HCT116 (cell line): ENCODE data around the gene TET2. TPM values are rescaled to one million over a fixed set of nuclear protein-coding genes. Genes with fewer than 3 reads are reported as not detected.

Experiments used
- ATAC-seq: fragments of 200-7000 bp; cut with Tn5 transposase; 2 replicates; pipeline ENCODE4 v1.9.1; 2020; ENCODE audit warnings: mild to moderate bottlenecking, moderate library complexity
- BruUV-seq: library from RNA; stranded (reverse); fragments of 400-500 nt; replicated peaks from 2 replicates; lab custom pipeline; 2021; lab: Mats Ljungman, UMichigan
- CTCF ChIA-PET: fragments of 300-600 bp; sonication (Branson Sonifier 250); formaldehyde crosslinking; loops from one replicate; lab custom pipeline; 2021; ENCODE audit warnings: antibody characterized with exemption; lab: Charles Lee
- POLR2A ChIA-PET: fragments of 300-600, 350-600 bp; sonication (Branson Sonifier 250); formaldehyde crosslinking; loops from one replicate; lab custom pipeline; 2021; ENCODE audit warnings: antibody characterized with exemption; lab: Charles Lee
- RAD21 ChIA-PET, 2 experiments: fragments of 300-600 bp; sonication (Branson Sonifier 250); formaldehyde crosslinking; loops; one replicate each; lab custom pipeline; 2023; ENCODE audit warnings: low total read pairs in 2 of 2; ENCODE audit not compliant: uncharacterized antibody in 2 of 2, unreplicated experiment in 2 of 2, low non-redundant PET in 1 of 2; lab: Charles Lee
- DNase-seq: peaks from one replicate; pipeline ENCODE4 v3.0.0-alpha.2; 2010; ENCODE audit warnings: low read depth, low spot score
- H2AFZ ChIP-seq: fragments of 200-600 bp; shearing (Covaris generic), sonication (generic); 2 replicates; pipeline ENCODE4 v1.6.1; 2017; ENCODE audit warnings: low read depth, mixed run types, mixed read lengths, antibody characterized with exemption, low read length; ENCODE audit not compliant: poor library complexity, severe bottlenecking
- H3K27ac ChIP-seq: 2 replicates; pipeline ENCODE4 v1.5.1; 2012; ENCODE audit warnings: low read depth, low read length
- H3K27me3 ChIP-seq: fragments of 200-600 bp; sonication (generic); 2 replicates; pipeline ENCODE4 v1.6.1; 2016; ENCODE audit warnings: mixed run types, low read length, mixed read lengths; ENCODE audit not compliant: insufficient read depth
- H3K36me3 ChIP-seq, 2 experiments: fragments of 200-500 bp in 1 of 2; fragments of 200-600 bp in 1 of 2; sonication (Bioruptor generic) in 1 of 2; sonication (generic) in 1 of 2; 2 replicates each; pipeline versions ENCODE4 v1.5.1 to v1.6.1; 2014 to 2016; ENCODE audit warnings: low read length in 2 of 2, inconsistent platforms in 1 of 2, mixed read lengths in 1 of 2, mixed run types in 1 of 2; ENCODE audit not compliant: insufficient read depth in 2 of 2, control insufficient read depth in 1 of 2
- H3K4me1 ChIP-seq, 2 experiments: fragments of 200-600 bp in 1 of 2; sonication (generic) in 1 of 2; 2 replicates each; pipeline versions ENCODE4 v1.5.1 to v1.6.1; 2012 to 2017; ENCODE audit warnings: low read length in 2 of 2, inconsistent platforms in 1 of 2, mild to moderate bottlenecking in 1 of 2, mixed read lengths in 1 of 2, mixed run types in 1 of 2, moderate library complexity in 1 of 2; ENCODE audit not compliant: insufficient read depth in 2 of 2, control insufficient read depth in 1 of 2
- H3K4me2 ChIP-seq: fragments of 200-600 bp; sonication (generic); 2 replicates; pipeline ENCODE4 v1.6.1; 2017; ENCODE audit warnings: mixed run types, low read length, mixed read lengths
- H3K4me3 ChIP-seq, 2 experiments: fragments of 200-600 bp in 1 of 2; sonication (generic) in 1 of 2; replicated peaks in 1 of 2; 2 replicates each; pipeline ENCODE4 v1.5.1; 2011 to 2016; ENCODE audit warnings: low read length in 2 of 2, control low read depth in 1 of 2, low read depth in 1 of 2, mild to moderate bottlenecking in 1 of 2, mixed read lengths in 1 of 2, mixed run types in 1 of 2
- H3K79me2 ChIP-seq: fragments of 200-600 bp; sonication (generic); 2 replicates; pipeline ENCODE4 v1.6.1; 2017; ENCODE audit warnings: mild to moderate bottlenecking, mixed run types, low read length, moderate library complexity, mixed read lengths; ENCODE audit not compliant: insufficient read depth
- H3K9ac ChIP-seq: fragments of 200-600 bp; sonication (generic); 2 replicates; pipeline ENCODE4 v1.6.1; 2016; ENCODE audit warnings: low read length, mixed read lengths
- H3K9me2 ChIP-seq: fragments of 200-600 bp; sonication (generic), shearing (Covaris generic); 2 replicates; pipeline ENCODE4 v1.6.1; 2017; ENCODE audit warnings: mixed run types, mild to moderate bottlenecking, moderate library complexity; ENCODE audit not compliant: insufficient read depth
- H3K9me3 ChIP-seq, 2 experiments: fragments of 200-500 bp in 1 of 2; fragments of 200-600 bp in 1 of 2; sonication (Bioruptor generic) in 1 of 2; sonication (generic) in 1 of 2; 2 replicates each; pipeline ENCODE4 v1.6.1; 2014 to 2017; ENCODE audit warnings: low read length in 2 of 2, mixed read lengths in 2 of 2, inconsistent platforms in 1 of 2, low read depth in 1 of 2, mild to moderate bottlenecking in 1 of 2, mixed run types in 1 of 2, moderate library complexity in 1 of 2; ENCODE audit not compliant: control insufficient read depth in 1 of 2, insufficient read depth in 1 of 2
- H4K20me1 ChIP-seq: fragments of 200-600 bp; sonication (generic), shearing (Covaris generic); 2 replicates; pipeline ENCODE4 v1.6.1; 2017; ENCODE audit warnings: mixed run types, mild to moderate bottlenecking, moderate library complexity; ENCODE audit not compliant: insufficient read depth
- RAD21 ChIP-seq: IDR thresholded peaks from 2 replicates; pipeline ENCODE4 v1.6.1; 2012; ENCODE audit warnings: low read depth, mild to moderate bottlenecking
- REST ChIP-seq: IDR thresholded peaks from 2 replicates; pipeline ENCODE4 v1.6.1; 2012; ENCODE audit warnings: low read depth
- TCF7L2 ChIP-seq: IDR thresholded peaks from 2 replicates; pipeline ENCODE4 v1.7.0; 2011; ENCODE audit warnings: borderline replicate concordance, inconsistent platforms; ENCODE audit not compliant: insufficient read depth, insufficient read length; ENCODE audit errors: extremely low read depth
- YY1 ChIP-seq: IDR thresholded peaks from 2 replicates; pipeline ENCODE4 v1.6.1; 2011; ENCODE audit warnings: low read length, low read depth, moderate library complexity, mild to moderate bottlenecking; ENCODE audit not compliant: insufficient replicate concordance; ENCODE audit errors: extremely low read depth
- ZFX ChIP-seq: fragments of 450-650 bp; IDR thresholded peaks from 2 replicates; pipeline ENCODE4 v1.6.1; 2017
- ZNF274 ChIP-seq: fragments of 200-500 bp; sonication (Bioruptor generic); IDR thresholded peaks from 2 replicates; pipeline ENCODE4 v1.6.1; 2014; ENCODE audit warnings: mild to moderate bottlenecking, low read depth, low read length, inconsistent platforms
- intact Hi-C: fragments of 100-400 bp; cut with micrococcal nuclease; formaldehyde crosslinking; loops from 2 replicates; pipeline ENCODE4 v1.10.0; 2022
- total RNA-seq: library from RNA; stranded (reverse); gene quantifications from one replicate; pipeline ENCODE4 v1.2.1, GENCODE V29; 2021; ENCODE audit not compliant: unreplicated experiment

The TET2 gene
- total RNA-seq, 1 experiment from 2014 or later, result 9.7 TPM

GRCh38 chr4:105240037-105240436 is 93.4 kb downstream of the TET2 start:
- RAD21 ChIA-PET, result no interaction called here

GRCh38 chr4:105241451-105241850 is 94.8 kb downstream of the TET2 start:
- Histone ChIP-seq H3K4me1 (no peaks in the 10 kb centered on the region), H3K9me2 (no peaks in the 10 kb centered on the region), H3K36me3 (no peaks in the 10 kb centered on the region), H3K79me2 (no peaks in the 10 kb centered on the region), H2AFZ (no peak overlapping the region), H3K9ac (no peak overlapping the region), H4K20me1 (no peaks in the 10 kb centered on the region), H3K9me3 (no peaks in the 10 kb centered on the region), H3K4me3 (no peak overlapping the region), H3K4me2 (no peak overlapping the region), H3K27me3 (no peaks in the 10 kb centered on the region), H3K27ac (no peak overlapping the region)
- ATAC-seq (no peak), DNase-seq (no peak)
- BruUV-seq, result no TSS peak
- intact Hi-C loops, result no loop called here
- CTCF ChIA-PET, result no interaction called here
- POLR2A ChIA-PET, result no interaction called here
- no peak for TF ChIP-seq REST
- no peak for TF ChIP-seq YY1
- no peak for TF ChIP-seq ZNF274
- TF ChIP-seq TCF7L2, result no peak
- no peak for TF ChIP-seq RAD21
- no peak for TF ChIP-seq ZFX
- RAD21 ChIA-PET, result no interaction called here

More at GRCh38 chr4:105240037-105240436, 93.4 kb downstream of the TET2 start:
- BruUV-seq, result no TSS peak
- H3K79me2 ChIP-seq, result no peaks in the 10 kb centered on the region
- no peak overlapping the region for H3K9ac ChIP-seq
- TF ChIP-seq ZNF274, result no peak
- H3K4me3 ChIP-seq, result no peak overlapping the region
- DNase-seq, result no peak
- H4K20me1 ChIP-seq, result no peaks in the 10 kb centered on the region
- H2AFZ ChIP-seq, result no peak overlapping the region
- H3K4me2 ChIP-seq, result no peak overlapping the region
- no peak for ATAC-seq
- H3K9me2 ChIP-seq, result no peaks in the 10 kb centered on the region
- POLR2A ChIA-PET, result no interaction called here
- H3K36me3 ChIP-seq, result no peaks in the 10 kb centered on the region
- no peak overlapping the region for H3K27ac ChIP-seq
- no peaks in the 10 kb centered on the region for H3K27me3 ChIP-seq
- CTCF ChIA-PET, result no interaction called here
- intact Hi-C loops, result no loop called here
- H3K4me1 ChIP-seq, result no peaks in the 10 kb centered on the region
- H3K9me3 ChIP-seq, result no peaks in the 10 kb centered on the region
